HEK293 (cell line): ENCODE data around the gene GUCA1C.

Source experiments
- ATF2 ChIP-seq: fragments of 450-650 bp; formaldehyde crosslinking; IDR thresholded peaks from 2 replicates; pipeline ENCODE4 v1.5.1; 2016; ENCODE audit warnings: missing biosample characterization, missing genetic modification characterization, low read depth
- GLIS2 ChIP-seq: fragments of 450-650 bp; formaldehyde crosslinking; IDR thresholded peaks from 2 replicates; pipeline ENCODE4 v1.5.1; 2016; ENCODE audit warnings: missing biosample characterization, missing genetic modification characterization
- KLF9 ChIP-seq: fragments of 450-650 bp; formaldehyde crosslinking; IDR thresholded peaks from 2 replicates; pipeline ENCODE4 v1.5.1; 2016; ENCODE audit warnings: missing biosample characterization, missing genetic modification characterization, low read depth
- REST ChIP-seq: fragments of 450-650 bp; formaldehyde crosslinking; IDR thresholded peaks from 2 replicates; pipeline ENCODE4 v1.5.1; 2016; ENCODE audit warnings: missing biosample characterization, missing genetic modification characterization
- ZNF157 ChIP-seq: fragments of 450-650 bp; formaldehyde crosslinking; IDR thresholded peaks from 2 replicates; pipeline ENCODE4 v1.5.1; 2016; ENCODE audit warnings: missing biosample characterization, missing genetic modification characterization
- ZNF169 ChIP-seq: fragments of 450-650 bp; formaldehyde crosslinking; IDR thresholded peaks from 2 replicates; pipeline ENCODE4 v1.5.1; 2016; ENCODE audit warnings: missing biosample characterization, missing genetic modification characterization
- ZNF239 ChIP-seq: fragments of 450-650 bp; formaldehyde crosslinking; IDR thresholded peaks from 2 replicates; pipeline ENCODE4 v1.5.1; 2016; ENCODE audit warnings: missing biosample characterization, missing genetic modification characterization
- ZNF449 ChIP-seq: fragments of 450-650 bp; formaldehyde crosslinking; IDR thresholded peaks from 2 replicates; pipeline ENCODE4 v1.5.1; 2017; ENCODE audit warnings: missing biosample characterization, mild to moderate bottlenecking, missing genetic modification characterization, moderate library complexity
- ZNF48 ChIP-seq: fragments of 450-650 bp; formaldehyde crosslinking; IDR thresholded peaks from 2 replicates; pipeline ENCODE4 v1.5.1; 2016; ENCODE audit warnings: missing biosample characterization, missing genetic modification characterization
- ZNF544 ChIP-seq: fragments of 450-650 bp; formaldehyde crosslinking; IDR thresholded peaks from 2 replicates; pipeline ENCODE4 v1.5.0; 2017; ENCODE audit warnings: missing biosample characterization, missing genetic modification characterization
- TF ChIP-seq, protein P1 (sequence below): fragments of 450-650 bp; formaldehyde crosslinking; IDR thresholded peaks from 2 replicates; pipeline ENCODE4 v1.5.1; 2016; ENCODE audit warnings: missing biosample characterization, missing genetic modification characterization

- TF ChIP-seq ZNF48 (no peak), KLF9 (tag by site-specific recombination) (no peak), ZNF449 (no peak), GLIS2 (tag by site-specific recombination) (no peak), REST (tag by site-specific recombination) (no peak), ZNF157 (no peak), ATF2 (tag by site-specific recombination) (no peak), ZNF169 (tag by site-specific recombination) (no peak), ZNF544 (tag by site-specific recombination) (no peak), ZNF239 (tag by site-specific recombination) (no peak)
- TF ChIP-seq, protein P1, sequence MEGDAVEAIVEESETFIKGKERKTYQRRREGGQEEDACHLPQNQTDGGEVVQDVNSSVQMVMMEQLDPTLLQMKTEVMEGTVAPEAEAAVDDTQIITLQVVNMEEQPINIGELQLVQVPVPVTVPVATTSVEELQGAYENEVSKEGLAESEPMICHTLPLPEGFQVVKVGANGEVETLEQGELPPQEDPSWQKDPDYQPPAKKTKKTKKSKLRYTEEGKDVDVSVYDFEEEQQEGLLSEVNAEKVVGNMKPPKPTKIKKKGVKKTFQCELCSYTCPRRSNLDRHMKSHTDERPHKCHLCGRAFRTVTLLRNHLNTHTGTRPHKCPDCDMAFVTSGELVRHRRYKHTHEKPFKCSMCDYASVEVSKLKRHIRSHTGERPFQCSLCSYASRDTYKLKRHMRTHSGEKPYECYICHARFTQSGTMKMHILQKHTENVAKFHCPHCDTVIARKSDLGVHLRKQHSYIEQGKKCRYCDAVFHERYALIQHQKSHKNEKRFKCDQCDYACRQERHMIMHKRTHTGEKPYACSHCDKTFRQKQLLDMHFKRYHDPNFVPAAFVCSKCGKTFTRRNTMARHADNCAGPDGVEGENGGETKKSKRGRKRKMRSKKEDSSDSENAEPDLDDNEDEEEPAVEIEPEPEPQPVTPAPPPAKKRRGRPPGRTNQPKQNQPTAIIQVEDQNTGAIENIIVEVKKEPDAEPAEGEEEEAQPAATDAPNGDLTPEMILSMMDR (tag by site-specific recombination): no peak
Measured at GRCh38 chr3:108909799-108910198, 43.9 kb downstream of the GUCA1C start.
